Measurements from ENCODE around the gene FCSK.

DNA sequence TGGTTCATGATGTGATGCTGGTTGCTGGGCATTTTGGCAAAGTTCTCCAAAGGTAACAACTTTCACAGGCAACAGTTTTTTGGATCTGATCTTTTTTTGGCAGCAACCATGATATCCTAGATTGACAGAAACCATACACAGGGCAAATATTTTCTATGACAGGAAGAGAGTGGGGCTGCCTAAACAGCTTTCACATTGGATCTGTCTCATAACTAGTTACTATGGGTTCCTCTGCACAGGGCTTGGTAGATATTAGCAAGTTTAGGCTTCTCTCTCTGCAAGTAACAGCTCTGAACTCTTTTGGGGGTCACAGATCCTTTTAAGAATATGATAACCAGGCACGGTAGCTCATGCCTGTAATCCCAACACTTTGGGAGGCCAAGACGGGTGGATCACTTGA, 40.4 kb downstream of the FCSK start:
- TF ChIP-seq RAD21 (IDR thresholded peaks at IDR 0.05 in 1 of 2, conservative IDR thresholded peaks at IDR 0.05 in 1 of 2; ENCODE audit: low read depth in 2 of 2, low read length in 2 of 2): no peak
- no peak for TF ChIP-seq GABPA (IDR thresholded peaks at IDR 0.05; ENCODE audit: borderline replicate concordance, insufficient read depth, low read length)
- TF ChIP-seq BRCA1 (IDR thresholded peaks at IDR 0.05; ENCODE audit: low read depth, low read length): no peak
- TF ChIP-seq KDM4A (IDR thresholded peaks at IDR 0.05; ENCODE audit: low read depth, low read length, severe bottlenecking): no peak
- no peak for TF ChIP-seq POLR2A (IDR thresholded peaks at IDR 0.05; ENCODE audit: control extremely low read depth in 1 of 2, low read depth in 2 of 2, low read length in 2 of 2)
- TF ChIP-seq, protein P1, sequence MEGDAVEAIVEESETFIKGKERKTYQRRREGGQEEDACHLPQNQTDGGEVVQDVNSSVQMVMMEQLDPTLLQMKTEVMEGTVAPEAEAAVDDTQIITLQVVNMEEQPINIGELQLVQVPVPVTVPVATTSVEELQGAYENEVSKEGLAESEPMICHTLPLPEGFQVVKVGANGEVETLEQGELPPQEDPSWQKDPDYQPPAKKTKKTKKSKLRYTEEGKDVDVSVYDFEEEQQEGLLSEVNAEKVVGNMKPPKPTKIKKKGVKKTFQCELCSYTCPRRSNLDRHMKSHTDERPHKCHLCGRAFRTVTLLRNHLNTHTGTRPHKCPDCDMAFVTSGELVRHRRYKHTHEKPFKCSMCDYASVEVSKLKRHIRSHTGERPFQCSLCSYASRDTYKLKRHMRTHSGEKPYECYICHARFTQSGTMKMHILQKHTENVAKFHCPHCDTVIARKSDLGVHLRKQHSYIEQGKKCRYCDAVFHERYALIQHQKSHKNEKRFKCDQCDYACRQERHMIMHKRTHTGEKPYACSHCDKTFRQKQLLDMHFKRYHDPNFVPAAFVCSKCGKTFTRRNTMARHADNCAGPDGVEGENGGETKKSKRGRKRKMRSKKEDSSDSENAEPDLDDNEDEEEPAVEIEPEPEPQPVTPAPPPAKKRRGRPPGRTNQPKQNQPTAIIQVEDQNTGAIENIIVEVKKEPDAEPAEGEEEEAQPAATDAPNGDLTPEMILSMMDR (IDR thresholded peaks at IDR 0.05; ENCODE audit: control extremely low read depth in 1 of 3, insufficient read depth in 1 of 3, low read depth in 1 of 3, low read length in 3 of 3): no peak
- no peak for TF ChIP-seq EP300 (IDR thresholded peaks at IDR 0.05; ENCODE audit: borderline replicate concordance in 1 of 2, low read depth in 2 of 2, low read length in 2 of 2)
